ENCODE data around the gene CCDC57.

DNA sequence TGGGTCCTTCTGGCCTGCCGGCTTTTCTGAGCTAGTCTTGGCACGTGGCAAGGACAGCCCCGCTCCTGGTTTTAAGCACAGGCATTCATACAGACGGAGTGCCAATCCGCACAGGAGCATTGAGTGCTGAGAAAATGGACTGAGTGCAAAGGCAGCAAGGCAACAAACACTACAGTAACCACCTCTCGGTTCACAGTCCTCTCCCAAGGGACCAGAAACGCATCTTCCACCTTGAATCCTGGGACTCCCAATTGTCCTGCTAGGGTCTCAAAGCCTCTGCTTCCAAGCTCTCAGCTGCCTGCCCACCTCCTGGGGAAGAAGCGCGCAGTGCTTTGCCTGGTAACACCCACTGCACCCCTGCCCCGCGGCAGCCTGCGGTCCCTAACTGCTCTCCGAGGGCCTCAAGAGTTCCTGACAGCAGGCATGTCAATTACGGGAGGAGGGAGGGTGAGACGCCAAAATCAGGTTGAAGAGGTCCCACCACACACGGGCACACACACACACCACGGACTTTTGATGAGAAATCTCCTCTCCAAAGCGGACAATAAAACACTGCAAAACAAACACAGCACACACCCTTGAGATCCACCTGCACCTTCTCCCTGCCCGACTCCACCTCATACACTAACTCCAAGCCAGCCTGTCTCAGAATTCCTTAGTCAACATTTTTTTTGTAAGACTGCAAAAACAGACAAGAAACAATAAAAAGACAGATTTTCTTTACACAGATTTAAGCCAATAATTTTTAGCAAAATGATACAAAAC is 31.2 kb upstream of the CCDC57 start:
- TF ChIP-seq POLR2A (IDR thresholded peaks at IDR 0.05; ENCODE audit: control extremely low read depth in 1 of 2, low read depth in 2 of 2, low read length in 2 of 2) = no peak
- TF ChIP-seq POLR2AphosphoS5 (IDR thresholded peaks at IDR 0.05; ENCODE audit: low read depth, low read length) = no peak
- no peak for TF ChIP-seq EZH2 (IDR thresholded peaks at IDR 0.05; ENCODE audit: low read depth, low read length, severe bottlenecking)
- TF ChIP-seq, protein P1, sequence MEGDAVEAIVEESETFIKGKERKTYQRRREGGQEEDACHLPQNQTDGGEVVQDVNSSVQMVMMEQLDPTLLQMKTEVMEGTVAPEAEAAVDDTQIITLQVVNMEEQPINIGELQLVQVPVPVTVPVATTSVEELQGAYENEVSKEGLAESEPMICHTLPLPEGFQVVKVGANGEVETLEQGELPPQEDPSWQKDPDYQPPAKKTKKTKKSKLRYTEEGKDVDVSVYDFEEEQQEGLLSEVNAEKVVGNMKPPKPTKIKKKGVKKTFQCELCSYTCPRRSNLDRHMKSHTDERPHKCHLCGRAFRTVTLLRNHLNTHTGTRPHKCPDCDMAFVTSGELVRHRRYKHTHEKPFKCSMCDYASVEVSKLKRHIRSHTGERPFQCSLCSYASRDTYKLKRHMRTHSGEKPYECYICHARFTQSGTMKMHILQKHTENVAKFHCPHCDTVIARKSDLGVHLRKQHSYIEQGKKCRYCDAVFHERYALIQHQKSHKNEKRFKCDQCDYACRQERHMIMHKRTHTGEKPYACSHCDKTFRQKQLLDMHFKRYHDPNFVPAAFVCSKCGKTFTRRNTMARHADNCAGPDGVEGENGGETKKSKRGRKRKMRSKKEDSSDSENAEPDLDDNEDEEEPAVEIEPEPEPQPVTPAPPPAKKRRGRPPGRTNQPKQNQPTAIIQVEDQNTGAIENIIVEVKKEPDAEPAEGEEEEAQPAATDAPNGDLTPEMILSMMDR (IDR thresholded peaks at IDR 0.05; ENCODE audit: control extremely low read depth in 1 of 3, insufficient read depth in 1 of 3, low read depth in 1 of 3, low read length in 3 of 3) = no peak
- no peak for TF ChIP-seq CREB1 (IDR thresholded peaks at IDR 0.05)
- no peak for TF ChIP-seq SP2 (IDR thresholded peaks at IDR 0.05; ENCODE audit: low read length)
